ENCODE data around the gene GAS6. TPM values are rescaled to one million over a fixed set of nuclear protein-coding genes. Genes with fewer than 3 reads are reported as not detected.
"Not testable (repeated sequence)": the region's sequence is repeated elsewhere in the genome, so short reads cannot be mapped to it uniquely, and the experiment has no call there.

GAS6 gene
- total RNA-seq, result 215 TPM

- peak within 1 kb of the TSS; percentile 95 for H3K27ac ChIP-seq
- H3K27me3 ChIP-seq, result no peaks in the 10 kb centered on the region
- H3K9me3 ChIP-seq, result no peaks in the 10 kb centered on the region
- no peaks in the 10 kb centered on the region for H3K36me3 ChIP-seq
- H3K4me3 ChIP-seq, result peak within 1 kb of the TSS; percentile 63 to 98
- peaks cover 39% of the 10 kb centered on the region for H3K4me1 ChIP-seq
- TF ChIP-seq POLR2A (IDR thresholded peaks at IDR 0.05), result peak in 1 of 2 donors; percentile 54
- TF ChIP-seq, protein P1, sequence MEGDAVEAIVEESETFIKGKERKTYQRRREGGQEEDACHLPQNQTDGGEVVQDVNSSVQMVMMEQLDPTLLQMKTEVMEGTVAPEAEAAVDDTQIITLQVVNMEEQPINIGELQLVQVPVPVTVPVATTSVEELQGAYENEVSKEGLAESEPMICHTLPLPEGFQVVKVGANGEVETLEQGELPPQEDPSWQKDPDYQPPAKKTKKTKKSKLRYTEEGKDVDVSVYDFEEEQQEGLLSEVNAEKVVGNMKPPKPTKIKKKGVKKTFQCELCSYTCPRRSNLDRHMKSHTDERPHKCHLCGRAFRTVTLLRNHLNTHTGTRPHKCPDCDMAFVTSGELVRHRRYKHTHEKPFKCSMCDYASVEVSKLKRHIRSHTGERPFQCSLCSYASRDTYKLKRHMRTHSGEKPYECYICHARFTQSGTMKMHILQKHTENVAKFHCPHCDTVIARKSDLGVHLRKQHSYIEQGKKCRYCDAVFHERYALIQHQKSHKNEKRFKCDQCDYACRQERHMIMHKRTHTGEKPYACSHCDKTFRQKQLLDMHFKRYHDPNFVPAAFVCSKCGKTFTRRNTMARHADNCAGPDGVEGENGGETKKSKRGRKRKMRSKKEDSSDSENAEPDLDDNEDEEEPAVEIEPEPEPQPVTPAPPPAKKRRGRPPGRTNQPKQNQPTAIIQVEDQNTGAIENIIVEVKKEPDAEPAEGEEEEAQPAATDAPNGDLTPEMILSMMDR (IDR thresholded peaks at IDR 0.05), result no peak
- no peak for DNase-seq (ENCODE audit: extremely low spot score in 2 of 2)
- intact Hi-C loops (cut with DNase I), result loop anchor here (1.0 to 10.0 kb wide), 2 partner anchors 46 to 61 kb away; no protein-coding TSS in a partner anchor
Observed at GRCh38 chr13:113863524-113864272, at the start of gene GAS6. Gene GAS6 (minus strand): TSS chr13:113864076. CDS start chr13:113863920, 156 bp downstream.

DNA sequence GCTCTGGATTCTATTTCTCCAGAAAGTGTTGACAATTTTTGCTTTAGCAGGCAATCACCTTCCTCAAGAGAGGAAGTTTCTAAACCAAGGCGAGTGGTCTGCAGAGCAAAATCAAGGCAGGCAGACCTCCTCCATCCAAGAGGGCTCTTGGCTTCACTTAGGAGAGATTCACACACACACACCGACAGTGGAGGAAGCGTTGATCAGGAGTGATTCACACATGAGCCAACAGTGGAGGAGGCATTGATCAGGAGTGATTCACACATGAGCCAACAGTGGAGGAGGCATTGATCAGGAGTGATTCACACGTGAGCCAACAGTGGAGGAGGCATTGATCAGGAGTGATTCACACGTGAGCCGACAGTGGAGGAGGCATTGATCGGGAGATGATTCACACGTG lies 49.5 kb upstream of the GAS6 start:
- intact Hi-C loops (cut with DNase I); DNase-seq (ENCODE audit: extremely low spot score in 2 of 2); H3K9me3 ChIP-seq; H3K27ac ChIP-seq; H3K36me3 ChIP-seq; H3K4me3 ChIP-seq; H3K27me3 ChIP-seq: not testable (repeated sequence)
- H3K4me1 ChIP-seq, result peaks cover 15% of the 10 kb centered on the region

GRCh38 chr13:113912596-113912995 lies 48.7 kb upstream of the GAS6 start:
- no peak overlapping the region for H3K4me3 ChIP-seq
- no peak for DNase-seq (ENCODE audit: extremely low spot score in 2 of 2)
- H3K27ac ChIP-seq, result no peak overlapping the region
- no peaks in the 10 kb centered on the region for H3K36me3 ChIP-seq
- intact Hi-C loops (cut with DNase I), result no loop called here
- no peaks in the 10 kb centered on the region for H3K9me3 ChIP-seq
- H3K4me1 ChIP-seq, result peaks cover 23% of the 10 kb centered on the region
- TF ChIP-seq, protein P1 (IDR thresholded peaks at IDR 0.05), result no peak
- no peaks in the 10 kb centered on the region for H3K27me3 ChIP-seq

- TF ChIP-seq, protein P1 (IDR thresholded peaks at IDR 0.05), result no peak
- no peak for TF ChIP-seq POLR2A (IDR thresholded peaks at IDR 0.05)
- no peak for TF ChIP-seq POLR2AphosphoS5 (IDR thresholded peaks at IDR 0.05; ENCODE audit: insufficient read depth in 1 of 2, low read depth in 1 of 2)
- intact Hi-C loops (cut with DNase I), result no loop called here
- H3K9me3 ChIP-seq, result no peaks in the 10 kb centered on the region
- H3K36me3 ChIP-seq, result no peaks in the 10 kb centered on the region
- DNase-seq (ENCODE audit: extremely low spot score in 2 of 2), result peak; percentile 77 to 95
- H3K4me3 ChIP-seq, result no peak overlapping the region
- H3K27ac ChIP-seq, result peak overlapping the region; percentile 22
- H3K27me3 ChIP-seq, result no peaks in the 10 kb centered on the region
- peaks cover 17% of the 10 kb centered on the region for H3K4me1 ChIP-seq
Observed at GRCh38 chr13:113907635-113908617, 44.0 kb upstream of the GAS6 start.

DNA sequence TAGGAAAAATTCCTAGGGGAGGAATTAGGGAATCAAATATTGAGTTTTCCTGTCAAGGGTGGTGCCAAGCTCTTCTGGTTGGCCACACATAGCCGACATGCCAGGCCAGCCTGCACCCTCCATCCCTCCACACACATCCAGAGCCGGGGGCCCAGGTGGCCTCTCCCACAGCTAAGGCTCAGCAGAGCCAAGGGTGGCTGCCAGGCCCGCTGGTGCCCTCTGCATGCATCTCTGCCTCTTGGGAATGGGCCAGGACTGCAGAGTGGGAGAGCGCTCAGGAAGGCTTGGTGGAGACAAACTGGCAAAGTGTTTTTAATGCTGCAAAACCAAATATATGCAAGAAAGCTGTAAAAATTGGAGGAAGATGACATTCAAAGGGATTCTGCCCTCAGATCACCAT lies 42.7 kb upstream of the GAS6 start:
- H3K36me3 ChIP-seq, result no peaks in the 10 kb centered on the region
- H3K9me3 ChIP-seq, result no peaks in the 10 kb centered on the region
- no peak overlapping the region for H3K27ac ChIP-seq
- H3K4me3 ChIP-seq, result no peak overlapping the region
- no peaks in the 10 kb centered on the region for H3K27me3 ChIP-seq
- peak; percentile 54 to 61 for DNase-seq (ENCODE audit: extremely low spot score in 2 of 2)
- no peak for TF ChIP-seq POLR2AphosphoS5 (IDR thresholded peaks at IDR 0.05; ENCODE audit: insufficient read depth in 1 of 2, low read depth in 1 of 2)
- TF ChIP-seq, protein P1 (IDR thresholded peaks at IDR 0.05), result no peak
- TF ChIP-seq POLR2A (IDR thresholded peaks at IDR 0.05), result no peak
- intact Hi-C loops (cut with DNase I), result no loop called here
- peaks cover 17% of the 10 kb centered on the region for H3K4me1 ChIP-seq
